Stimulated activated memory B cell treated with anti-CD40 and anti-IgM and Interleukin-4, amounts not matched to agents 10 μg/mL and 1 μg/mL and 100 μg/mL, for 72 hours (primary cell): ENCODE data around the gene MAFB.

Experiments
- ATAC-seq: fragments of 150-1000 bp; cut with Tn5 transposase; 2 replicates; pipeline ENCODE4 v1.10.0; 2021
- H3K27ac Mint-ChIP-seq: one replicate; pipeline ENCODE4 v1.8.0; 2022; ENCODE audit warnings: mild to moderate bottlenecking, mixed read lengths
- H3K27me3 Mint-ChIP-seq: one replicate; pipeline ENCODE4 v1.8.0; 2022; ENCODE audit warnings: mixed read lengths
- H3K36me3 Mint-ChIP-seq: one replicate; pipeline ENCODE4 v1.8.0; 2022; ENCODE audit warnings: mixed read lengths
- H3K4me1 Mint-ChIP-seq: one replicate; pipeline ENCODE4 v1.8.0; 2022; ENCODE audit warnings: mixed read lengths
- H3K4me3 Mint-ChIP-seq: one replicate; pipeline ENCODE4 v1.8.0; 2022; ENCODE audit warnings: mild to moderate bottlenecking, moderate library complexity, mixed read lengths
- H3K9me3 Mint-ChIP-seq: one replicate; pipeline ENCODE4 v1.8.0; 2022; ENCODE audit warnings: mixed read lengths

MAFB gene

GRCh38 chr20:40641809-40642208 is 47.2 kb downstream of the MAFB start:
- H3K27me3 Mint-ChIP-seq = peaks cover 28% of the 10 kb centered on the region
- no peak for ATAC-seq
- no peaks in the 10 kb centered on the region for H3K36me3 Mint-ChIP-seq
- H3K4me3 Mint-ChIP-seq = no peak overlapping the region
- no peaks in the 10 kb centered on the region for H3K4me1 Mint-ChIP-seq
- H3K9me3 Mint-ChIP-seq = peaks cover 6% of the 10 kb centered on the region
- H3K27ac Mint-ChIP-seq = no peak overlapping the region

- Mint-ChIP-seq H3K4me1 (no peaks in the 10 kb centered on the region), H3K27ac (no peak overlapping the region), H3K36me3 (no peaks in the 10 kb centered on the region), H3K9me3 (peaks cover 6% of the 10 kb centered on the region), H3K4me3 (no peak overlapping the region), H3K27me3 (peaks cover 24% of the 10 kb centered on the region)
- ATAC-seq = no peak
These were observed 47.8 kb downstream of the MAFB start for GRCh38 chr20:40641202-40641601.

DNA sequence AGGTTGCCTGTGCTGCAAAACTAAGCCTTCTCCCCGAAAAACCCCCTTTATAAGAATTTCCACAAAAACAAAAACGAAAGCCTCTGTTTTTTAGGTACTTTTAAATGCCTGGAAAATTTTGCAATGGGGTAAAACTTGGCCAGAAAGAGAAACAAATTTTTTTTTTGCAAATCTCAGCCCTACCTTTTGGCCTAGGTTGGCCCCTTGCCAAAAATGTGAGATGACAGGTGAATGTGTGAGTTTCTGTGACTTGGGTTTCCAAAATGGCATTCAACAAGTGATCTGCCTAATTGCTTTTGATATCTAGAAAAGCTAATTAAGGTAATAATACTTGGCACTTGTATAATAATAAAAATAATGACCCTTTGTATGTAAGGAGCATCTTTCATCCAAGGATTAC is 48.4 kb downstream of the MAFB start:
- no peak for ATAC-seq
- Mint-ChIP-seq H3K27me3 (peaks cover 24% of the 10 kb centered on the region), H3K27ac (no peak overlapping the region), H3K36me3 (no peaks in the 10 kb centered on the region), H3K9me3 (peaks cover 6% of the 10 kb centered on the region), H3K4me1 (no peaks in the 10 kb centered on the region), H3K4me3 (no peak overlapping the region)

DNA sequence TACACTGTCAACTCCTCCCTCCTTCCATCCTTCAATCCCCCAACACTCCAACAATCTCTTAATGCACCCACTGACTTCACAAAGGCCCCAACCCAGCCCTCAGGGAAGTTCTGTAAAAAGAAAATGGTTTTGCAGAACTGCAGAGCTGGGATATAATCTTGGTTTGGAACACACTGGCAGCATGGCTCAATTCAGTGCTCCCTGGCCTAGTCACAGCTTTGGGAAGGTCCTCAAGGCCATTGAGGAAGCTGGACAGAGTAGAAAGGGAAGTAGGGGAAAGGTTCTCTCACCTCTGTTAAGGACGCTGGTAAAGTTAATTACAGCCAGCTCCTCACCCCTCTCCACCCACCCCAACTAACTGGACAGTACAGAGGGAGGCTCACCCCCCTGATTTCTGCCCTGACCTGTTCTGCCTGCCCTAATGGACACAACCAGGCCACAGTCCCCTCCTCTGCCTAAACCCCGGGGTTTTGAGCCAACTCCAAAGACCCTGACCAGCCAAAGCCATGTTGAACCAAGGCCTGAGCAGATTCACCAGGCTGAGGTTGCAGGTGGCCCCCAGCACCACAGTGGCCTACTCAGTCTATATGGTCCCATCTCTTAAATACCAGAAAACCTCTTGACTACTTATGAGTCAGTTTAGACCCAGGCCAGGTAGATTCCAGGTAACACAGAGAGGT is 49.2 kb downstream of the MAFB start:
- no peak overlapping the region for H3K4me3 Mint-ChIP-seq
- ATAC-seq = no peak

DNA sequence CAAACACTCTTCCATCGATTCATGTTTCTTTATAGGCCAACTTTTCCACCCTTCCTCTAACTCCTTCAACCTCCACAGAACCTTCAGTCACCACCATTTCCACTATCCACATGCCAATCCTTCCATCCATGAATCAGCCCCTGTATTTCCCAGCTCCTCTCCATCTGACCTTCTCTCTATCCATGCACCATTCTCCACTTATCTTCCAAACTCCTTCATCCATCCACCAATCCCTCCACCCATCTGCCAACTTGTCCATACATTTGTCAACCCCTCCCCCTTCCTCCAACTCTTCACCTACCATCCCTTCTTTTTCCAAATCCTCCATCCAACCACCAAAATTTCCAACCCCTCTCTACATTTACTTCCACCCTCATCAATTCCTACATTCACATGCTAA is 49.9 kb downstream of the MAFB start:
- H3K27ac Mint-ChIP-seq = no peak overlapping the region
- no peaks in the 10 kb centered on the region for H3K4me1 Mint-ChIP-seq
- H3K4me3 Mint-ChIP-seq = no peak overlapping the region
- no peaks in the 10 kb centered on the region for H3K36me3 Mint-ChIP-seq
- no peak for ATAC-seq
- H3K27me3 Mint-ChIP-seq = peaks cover 24% of the 10 kb centered on the region
- H3K9me3 Mint-ChIP-seq = peaks cover 6% of the 10 kb centered on the region

More for the DNA sequence above, 49.2 kb downstream of the MAFB start:
- no peaks in the 10 kb centered on the region for H3K4me1 Mint-ChIP-seq
- H3K27ac Mint-ChIP-seq = no peak overlapping the region
- peaks cover 24% of the 10 kb centered on the region for H3K27me3 Mint-ChIP-seq
- H3K9me3 Mint-ChIP-seq = peaks cover 6% of the 10 kb centered on the region
- H3K36me3 Mint-ChIP-seq = no peaks in the 10 kb centered on the region

DNA sequence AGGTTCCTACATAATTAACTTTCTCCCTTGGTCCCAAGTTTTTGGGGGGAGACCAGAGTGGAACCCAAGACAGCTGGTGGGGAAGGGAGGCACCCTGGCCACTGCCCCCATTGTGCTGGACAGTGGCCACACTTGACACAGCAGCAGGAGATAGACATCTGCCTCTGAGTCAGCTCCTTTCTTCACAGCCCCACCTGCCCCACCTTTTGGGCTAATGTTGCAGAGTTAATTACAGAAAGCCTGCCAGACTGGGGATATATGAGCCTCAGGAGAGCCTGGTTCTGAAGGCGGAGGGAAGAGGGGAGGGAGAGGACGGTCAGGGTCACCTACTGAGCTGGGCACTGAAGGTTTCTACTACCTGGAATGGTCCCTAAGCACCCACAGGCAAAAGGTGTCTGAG is 50.6 kb downstream of the MAFB start:
- no peak overlapping the region for H3K27ac Mint-ChIP-seq
- H3K4me3 Mint-ChIP-seq = no peak overlapping the region
- peaks cover 6% of the 10 kb centered on the region for H3K9me3 Mint-ChIP-seq
- H3K36me3 Mint-ChIP-seq = no peaks in the 10 kb centered on the region
- H3K4me1 Mint-ChIP-seq = no peaks in the 10 kb centered on the region
- H3K27me3 Mint-ChIP-seq = peaks cover 24% of the 10 kb centered on the region
- ATAC-seq = no peak

DNA sequence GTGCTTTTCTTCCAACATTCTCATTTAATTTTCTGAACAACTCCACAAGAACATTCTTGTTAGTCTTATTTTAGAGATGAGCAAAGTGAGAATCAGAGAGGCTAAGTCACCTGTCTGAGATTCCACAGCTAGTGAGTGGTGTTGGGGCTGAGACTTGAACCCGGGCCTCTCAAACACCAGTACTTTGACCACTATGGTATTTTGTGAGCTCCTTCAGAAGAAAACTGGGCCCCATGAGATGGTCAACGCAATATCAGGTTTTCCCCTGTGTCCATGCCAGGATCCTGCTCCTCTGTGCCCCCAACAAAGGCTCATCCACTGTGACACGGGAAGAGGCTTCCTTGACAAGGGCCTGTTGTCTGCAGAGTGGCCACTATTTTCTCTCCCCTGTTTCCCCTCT is 51.9 kb downstream of the MAFB start:
- H3K4me3 Mint-ChIP-seq = no peak overlapping the region
- H3K9me3 Mint-ChIP-seq = peaks cover 6% of the 10 kb centered on the region
- ATAC-seq = no peak
- no peaks in the 10 kb centered on the region for H3K36me3 Mint-ChIP-seq
- H3K27me3 Mint-ChIP-seq = peaks cover 24% of the 10 kb centered on the region
- no peak overlapping the region for H3K27ac Mint-ChIP-seq
- no peaks in the 10 kb centered on the region for H3K4me1 Mint-ChIP-seq

DNA sequence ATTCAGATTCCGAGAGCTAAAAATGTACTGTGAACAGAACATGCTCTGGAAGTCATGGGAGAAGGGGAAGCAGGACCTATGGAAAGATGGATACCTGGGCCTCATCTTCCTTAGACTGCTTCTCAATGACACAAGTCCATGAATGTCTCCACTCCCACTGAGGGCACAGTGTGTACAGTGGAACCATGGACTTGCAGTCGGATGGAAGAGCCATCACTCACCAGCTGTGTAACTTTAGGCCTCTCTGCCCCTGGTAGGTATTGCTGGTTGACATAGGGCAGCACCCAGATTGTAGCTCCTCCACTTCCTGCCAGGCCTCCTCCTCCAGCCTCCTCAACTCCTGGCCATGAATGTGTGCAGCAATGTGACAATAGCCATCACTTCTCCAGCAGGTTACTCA is 52.5 kb downstream of the MAFB start:
- H3K36me3 Mint-ChIP-seq = no peaks in the 10 kb centered on the region
- no peaks in the 10 kb centered on the region for H3K4me1 Mint-ChIP-seq
- ATAC-seq = no peak
- peaks cover 24% of the 10 kb centered on the region for H3K27me3 Mint-ChIP-seq
- H3K9me3 Mint-ChIP-seq = peaks cover 6% of the 10 kb centered on the region
- H3K27ac Mint-ChIP-seq = no peak overlapping the region
- H3K4me3 Mint-ChIP-seq = no peak overlapping the region

DNA sequence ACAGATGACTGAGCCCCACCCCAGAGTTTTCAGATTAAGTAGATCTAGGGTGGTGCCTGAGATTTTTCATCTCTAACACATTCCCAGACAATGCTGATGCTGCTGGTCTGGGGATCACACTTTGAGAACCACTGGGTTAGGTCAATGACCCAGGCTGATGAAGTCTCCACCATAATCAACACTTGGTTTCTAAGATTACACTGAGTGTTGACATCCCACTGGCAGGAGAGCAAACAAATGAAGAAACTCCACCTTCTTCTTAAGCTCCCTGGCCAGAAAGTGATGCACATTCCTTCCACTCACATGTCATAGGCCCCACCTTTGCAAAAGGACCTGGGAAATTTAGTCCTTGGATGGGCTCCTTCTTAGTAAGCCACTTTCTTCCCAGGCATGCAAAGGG is 53.1 kb downstream of the MAFB start:
- ATAC-seq = no peak
- no peaks in the 10 kb centered on the region for H3K36me3 Mint-ChIP-seq
- no peaks in the 10 kb centered on the region for H3K4me1 Mint-ChIP-seq
- H3K4me3 Mint-ChIP-seq = no peak overlapping the region
- no peak overlapping the region for H3K27ac Mint-ChIP-seq
- peaks cover 6% of the 10 kb centered on the region for H3K9me3 Mint-ChIP-seq
- H3K27me3 Mint-ChIP-seq = peaks cover 24% of the 10 kb centered on the region
